Skeletal muscle tissue (tissue), 4 donors: ENCODE data around the gene PTPRG. TPM values are rescaled to one million over a fixed set of nuclear protein-coding genes. Genes with fewer than 3 reads are reported as not detected.

Experiments
- H3K27ac ChIP-seq: one replicate; pipeline ENCODE4 v1.7.0; 2013; ENCODE audit warnings: mild to moderate bottlenecking, low read depth, low read length, inconsistent platforms
- H3K27me3 ChIP-seq, 3 donors: one replicate each; pipeline ENCODE4 v1.7.0; 2013; ENCODE audit warnings: low read length in 3 of 3; ENCODE audit not compliant: control insufficient read depth in 3 of 3, insufficient read depth in 3 of 3
- H3K36me3 ChIP-seq, 3 donors: one replicate each; pipeline ENCODE4 v1.7.0; 2013; ENCODE audit warnings: low read length in 3 of 3; ENCODE audit not compliant: control insufficient read depth in 3 of 3, insufficient read depth in 3 of 3
- H3K4me1 ChIP-seq, 3 donors: one replicate each; pipeline ENCODE4 v1.7.0; 2013; ENCODE audit warnings: low read length in 3 of 3, mild to moderate bottlenecking in 3 of 3; ENCODE audit not compliant: control insufficient read depth in 3 of 3, insufficient read depth in 3 of 3
- H3K4me3 ChIP-seq, 3 donors: one replicate each; pipeline ENCODE4 v1.7.0; 2013; ENCODE audit warnings: low read length in 3 of 3
- H3K9ac ChIP-seq, 3 donors: one replicate each; pipeline ENCODE4 v1.7.0; 2013; ENCODE audit warnings: low read length in 3 of 3, mild to moderate bottlenecking in 3 of 3, moderate library complexity in 2 of 3, low read depth in 1 of 3
- H3K9me3 ChIP-seq, 3 donors: one replicate each; pipeline ENCODE4 v1.7.0; 2013; ENCODE audit warnings: low read length in 3 of 3; ENCODE audit not compliant: control insufficient read depth in 3 of 3
- total RNA-seq: library from RNA; depleted of rRNA; stranded (reverse); fragments of >200 nt; gene quantifications from one replicate; pipeline ENCODE4 v1.2.3, GENCODE V29; 2014
- donor health status: Osteomylitis.

PTPRG gene
- total RNA-seq, 1 donor from 2014 or later, result 48.5 TPM

GRCh38 chr3:61774279-61774890 lies 213.0 kb downstream of the PTPRG start:
- Histone ChIP-seq H3K36me3 (no peaks in the 10 kb centered on the region), H3K4me1 (peaks cover 10 to 17% (median 15%) of the 10 kb centered on the region in 3 donors), H3K9me3 (no peaks in the 10 kb centered on the region), H3K9ac (no peak overlapping the region), H3K27me3 (no peaks in the 10 kb centered on the region), H3K4me3 (no peak overlapping the region), H3K27ac (no peak overlapping the region)

GRCh38 chr3:61776390-61776789 lies 215.0 kb downstream of the PTPRG start:
- Histone ChIP-seq H3K4me3 (no peak overlapping the region), H3K36me3 (no peaks in the 10 kb centered on the region), H3K27me3 (no peaks in the 10 kb centered on the region), H3K9ac (no peak overlapping the region), H3K9me3 (no peaks in the 10 kb centered on the region), H3K4me1 (peaks cover 10 to 20% (median 15%) of the 10 kb centered on the region in 3 donors), H3K27ac (no peak overlapping the region)

GRCh38 chr3:61777483-61777882 lies 216.1 kb downstream of the PTPRG start:
- H3K9me3 ChIP-seq, result no peaks in the 10 kb centered on the region
- no peaks in the 10 kb centered on the region for H3K36me3 ChIP-seq
- H3K4me3 ChIP-seq, result no peak overlapping the region
- H3K27ac ChIP-seq, result no peak overlapping the region
- H3K27me3 ChIP-seq, result no peaks in the 10 kb centered on the region
- no peak overlapping the region for H3K9ac ChIP-seq
- peaks cover 10 to 17% (median 13%) of the 10 kb centered on the region in 3 donors for H3K4me1 ChIP-seq

- Histone ChIP-seq H3K36me3 (no peaks in the 10 kb centered on the region), H3K27ac (no peak overlapping the region), H3K9ac (no peak overlapping the region), H3K4me1 (peaks cover 10 to 17% (median 13%) of the 10 kb centered on the region in 3 donors), H3K27me3 (no peaks in the 10 kb centered on the region), H3K9me3 (no peaks in the 10 kb centered on the region), H3K4me3 (no peak overlapping the region)
Measured at GRCh38 chr3:61778095-61778494, 216.7 kb downstream of the PTPRG start.

GRCh38 chr3:61780016-61780415 lies 218.6 kb downstream of the PTPRG start:
- peaks cover 0 to 4% (median 3%) of the 10 kb centered on the region in 3 donors for H3K4me1 ChIP-seq
- no peaks in the 10 kb centered on the region for H3K36me3 ChIP-seq
- H3K9ac ChIP-seq, result no peak overlapping the region
- H3K27ac ChIP-seq, result no peak overlapping the region
- no peak overlapping the region for H3K4me3 ChIP-seq
- no peaks in the 10 kb centered on the region for H3K27me3 ChIP-seq
- H3K9me3 ChIP-seq, result no peaks in the 10 kb centered on the region

- Histone ChIP-seq H3K27ac (no peak overlapping the region), H3K27me3 (no peaks in the 10 kb centered on the region), H3K4me1 (peaks cover 0 to 4% (median 2%) of the 10 kb centered on the region in 3 donors), H3K9ac (no peak overlapping the region), H3K9me3 (no peaks in the 10 kb centered on the region), H3K36me3 (no peaks in the 10 kb centered on the region), H3K4me3 (no peak overlapping the region)
Measured at GRCh38 chr3:61780455-61781228, 219.3 kb downstream of the PTPRG start.

- no peak overlapping the region for H3K4me3 ChIP-seq
- H3K27ac ChIP-seq, result no peak overlapping the region
- H3K36me3 ChIP-seq, result no peaks in the 10 kb centered on the region
Measured at GRCh38 chr3:61783993-61784718, 222.8 kb downstream of the PTPRG start.

GRCh38 chr3:61788623-61789507 lies 227.5 kb downstream of the PTPRG start:
- Histone ChIP-seq H3K9me3 (no peaks in the 10 kb centered on the region), H3K9ac (no peak overlapping the region), H3K27ac (no peak overlapping the region), H3K36me3 (no peaks in the 10 kb centered on the region), H3K4me1 (peaks cover 0 to 3% (median 2%) of the 10 kb centered on the region in 3 donors), H3K4me3 (no peak overlapping the region), H3K27me3 (no peaks in the 10 kb centered on the region)

More at GRCh38 chr3:61783993-61784718, 222.8 kb downstream of the PTPRG start:
- Histone ChIP-seq H3K4me1 (peaks cover 0 to 4% (median 0%) of the 10 kb centered on the region in 3 donors), H3K9ac (no peak overlapping the region), H3K27me3 (no peaks in the 10 kb centered on the region), H3K9me3 (no peaks in the 10 kb centered on the region)

- H3K36me3 ChIP-seq, result no peaks in the 10 kb centered on the region
- peaks cover 0 to 3% (median 2%) of the 10 kb centered on the region in 3 donors for H3K4me1 ChIP-seq
- no peak overlapping the region for H3K9ac ChIP-seq
- H3K9me3 ChIP-seq, result no peaks in the 10 kb centered on the region
- no peaks in the 10 kb centered on the region for H3K27me3 ChIP-seq
- no peak overlapping the region for H3K4me3 ChIP-seq
- H3K27ac ChIP-seq, result no peak overlapping the region
Measured at GRCh38 chr3:61789861-61790260, 228.5 kb downstream of the PTPRG start.
